IMR-90 (cell line): Measurements from ENCODE around the gene GGACT. TPM values are rescaled to one million over a fixed set of nuclear protein-coding genes. Genes with fewer than 3 reads are reported as not detected.

Source experiments
- ATAC-seq: fragments of 200-7000 bp; cut with Tn5 transposase; 2 replicates; pipeline ENCODE4 v1.9.1; 2020; ENCODE audit warnings: low read depth, mild to moderate bottlenecking, moderate library complexity
- BruUV-seq: library from RNA; stranded (reverse); fragments of 400-500 nt; replicated peaks from 2 replicates; lab custom pipeline; 2021; lab: Mats Ljungman, UMichigan
- CTCF ChIA-PET: fragments of 300-600 bp; formaldehyde crosslinking; extraction: SDS; loops from one replicate; lab custom pipeline; 2021; ENCODE audit warnings: antibody characterized with exemption; lab: Yijun Ruan, JAX
- POLR2A ChIA-PET: fragments of 300-600 bp; sonication (Branson Sonifier 250); formaldehyde crosslinking; loops from one replicate; lab custom pipeline; 2022; ENCODE audit warnings: antibody characterized with exemption; ENCODE audit not compliant: unreplicated experiment; lab: Charles Lee
- DNase-seq: peaks from one replicate; pipeline ENCODE4 v3.0.0; 2013
- H2AFZ ChIP-seq: replicated peaks from 2 replicates; pipeline ENCODE3; 2013; ENCODE audit warnings: low read length, mild to moderate bottlenecking; ENCODE audit not compliant: poor library complexity
- H2AK5ac ChIP-seq: 2 replicates; pipeline ENCODE4 v1.6.1; 2013; ENCODE audit warnings: low read depth, low read length, inconsistent platforms
- H2AK9ac ChIP-seq: replicated peaks from 2 replicates; pipeline ENCODE3; 2013; ENCODE audit warnings: mild to moderate bottlenecking, low read depth, low read length, moderate library complexity; ENCODE audit not compliant: poor library complexity
- H2BK120ac ChIP-seq: 2 replicates; pipeline ENCODE4 v1.6.1; 2013; ENCODE audit warnings: low read depth, low read length, inconsistent platforms
- H2BK15ac ChIP-seq: 3 replicates; pipeline ENCODE4 v1.6.1; 2013; ENCODE audit warnings: low read depth, low read length, inconsistent platforms
- H2BK20ac ChIP-seq: 2 replicates; pipeline ENCODE4 v1.6.1; 2013; ENCODE audit warnings: low read depth, mild to moderate bottlenecking, inconsistent platforms, low read length, moderate library complexity
- H2BK5ac ChIP-seq: 2 replicates; pipeline ENCODE4 v1.6.1; 2013; ENCODE audit warnings: mild to moderate bottlenecking, low read depth, low read length, inconsistent platforms; ENCODE audit not compliant: poor library complexity, severe bottlenecking
- H3K14ac ChIP-seq: replicated peaks from 2 replicates; pipeline ENCODE4 v1.6.1; 2013; ENCODE audit warnings: low read depth, low read length, inconsistent platforms
- H3K18ac ChIP-seq: 2 replicates; pipeline ENCODE4 v1.6.1; 2013; ENCODE audit warnings: low read depth, low read length, control low read depth
- H3K23ac ChIP-seq: 2 replicates; pipeline ENCODE4 v1.6.1; 2013; ENCODE audit warnings: low read depth, low read length, inconsistent platforms
- H3K27ac ChIP-seq: 2 replicates; pipeline ENCODE4 v1.5.1; 2013; ENCODE audit warnings: mild to moderate bottlenecking, control low read depth, low read length; ENCODE audit not compliant: insufficient read depth
- H3K27me3 ChIP-seq: 2 replicates; pipeline ENCODE4 v1.6.1; 2013; ENCODE audit warnings: low read length; ENCODE audit not compliant: control insufficient read depth, insufficient read depth
- H3K36me3 ChIP-seq: 2 replicates; pipeline ENCODE4 v1.6.1; 2013; ENCODE audit warnings: low read length, mixed read lengths; ENCODE audit not compliant: control insufficient read depth, insufficient read depth
- H3K4ac ChIP-seq: 2 replicates; pipeline ENCODE4 v1.6.1; 2013; ENCODE audit warnings: low read depth, low read length, inconsistent platforms
- H3K4me1 ChIP-seq: 2 replicates; pipeline ENCODE4 v1.6.1; 2013; ENCODE audit warnings: low read length, mixed read lengths; ENCODE audit not compliant: control insufficient read depth, insufficient read depth
- H3K4me2 ChIP-seq: 2 replicates; pipeline ENCODE4 v1.6.1; 2013; ENCODE audit warnings: low read depth, mild to moderate bottlenecking, control low read depth, low read length, moderate library complexity
- H3K4me3 ChIP-seq: 2 replicates; pipeline ENCODE4 v1.5.1; 2013; ENCODE audit warnings: low read depth, mild to moderate bottlenecking, control low read depth, low read length, moderate library complexity; ENCODE audit not compliant: insufficient read depth
- H3K56ac ChIP-seq: 2 replicates; pipeline ENCODE4 v1.6.1; 2013; ENCODE audit warnings: low read length, inconsistent platforms; ENCODE audit not compliant: insufficient read depth; ENCODE audit errors: extremely low read depth
- H3K79me1 ChIP-seq, 2 experiments: 2 replicates each; pipeline ENCODE4 v1.6.1; 2013; ENCODE audit warnings: low read length in 2 of 2, inconsistent platforms in 1 of 2, low read depth in 1 of 2
- H3K9ac ChIP-seq: 2 replicates; pipeline ENCODE4 v1.6.1; 2013; ENCODE audit warnings: low read depth, low read length, control low read depth
- H3K9me1 ChIP-seq: 2 replicates; pipeline ENCODE4 v1.6.1; 2013; ENCODE audit warnings: low read length, inconsistent platforms; ENCODE audit not compliant: insufficient read depth
- H3K9me3 ChIP-seq: 2 replicates; pipeline ENCODE4 v1.6.1; 2013; ENCODE audit warnings: low read length; ENCODE audit not compliant: control insufficient read depth, insufficient read depth
- H4K20me1 ChIP-seq: 2 replicates; pipeline ENCODE4 v1.6.1; 2013; ENCODE audit warnings: low read length, inconsistent platforms; ENCODE audit not compliant: insufficient read depth
- H4K5ac ChIP-seq: 2 replicates; pipeline ENCODE4 v1.6.1; 2013; ENCODE audit warnings: mild to moderate bottlenecking, low read depth, low read length, control low read depth
- H4K8ac ChIP-seq, 2 experiments: 2 replicates each; pipeline ENCODE4 v1.6.1; 2013; ENCODE audit warnings: low read depth in 2 of 2, low read length in 2 of 2, control low read depth in 1 of 2, inconsistent platforms in 1 of 2
- H4K91ac ChIP-seq: 2 replicates; pipeline ENCODE4 v1.6.1; 2013; ENCODE audit warnings: low read depth, low read length, inconsistent platforms; ENCODE audit not compliant: insufficient read depth
- CEBPB ChIP-seq: IDR thresholded peaks from 2 replicates; pipeline ENCODE4 v1.6.1; 2012; ENCODE audit warnings: low read depth, low read length, improper control_type of control experiment
- CTCF ChIP-seq: conservative IDR thresholded peaks from 2 replicates; pipeline ENCODE4 v1.5.1; 2012; ENCODE audit warnings: mild to moderate bottlenecking, low read depth, low read length, improper control_type of control experiment
- ELK1 ChIP-seq: fragments of 150-350 bp; IDR thresholded peaks from 2 replicates; pipeline ENCODE4 v1.6.1; 2016; ENCODE audit warnings: low read depth, mild to moderate bottlenecking, low read length, moderate library complexity, borderline replicate concordance
- FOS ChIP-seq: fragments of 150-350 bp; IDR thresholded peaks from 2 replicates; pipeline ENCODE4 v1.6.1; 2016; ENCODE audit warnings: low read depth, low read length
- MAFK ChIP-seq: IDR thresholded peaks from 2 replicates; pipeline ENCODE4 v1.6.1; 2012; ENCODE audit warnings: low read depth, low read length, improper control_type of control experiment
- MAZ ChIP-seq: IDR thresholded peaks from 2 replicates; pipeline ENCODE4 v1.6.1; 2012; ENCODE audit warnings: low read depth, mild to moderate bottlenecking, low read length, improper control_type of control experiment, moderate library complexity, borderline replicate concordance
- MXI1 ChIP-seq: IDR thresholded peaks from 2 replicates; pipeline ENCODE4 v1.6.1; 2012; ENCODE audit warnings: low read depth, mild to moderate bottlenecking, low read length, moderate library complexity, borderline replicate concordance
- NFE2L2 ChIP-seq: fragments of 150-350 bp; IDR thresholded peaks from 2 replicates; pipeline ENCODE4 v1.6.1; 2016; ENCODE audit warnings: low read depth, mild to moderate bottlenecking, low read length
- POLR2A ChIP-seq: IDR thresholded peaks from 2 replicates; pipeline ENCODE4 v1.6.1; 2012; ENCODE audit warnings: mild to moderate bottlenecking, low read depth, low read length
- RAD21 ChIP-seq: IDR thresholded peaks from 2 replicates; pipeline ENCODE4 v1.6.1; 2012; ENCODE audit warnings: low read length, improper control_type of control experiment
- RCOR1 ChIP-seq: IDR thresholded peaks from 2 replicates; pipeline ENCODE4 v1.6.1; 2012; ENCODE audit warnings: mild to moderate bottlenecking, low read length, improper control_type of control experiment; ENCODE audit not compliant: insufficient replicate concordance
- RFX5 ChIP-seq: IDR thresholded peaks from 2 replicates; pipeline ENCODE4 v1.8.0; 2012; ENCODE audit warnings: low read depth, mild to moderate bottlenecking, low read length, moderate library complexity
- SMC3 ChIP-seq: fragments of 150-350 bp; IDR thresholded peaks from 2 replicates; pipeline ENCODE4 v1.6.1; 2016; ENCODE audit warnings: low read depth, mild to moderate bottlenecking, antibody characterized with exemption, low read length, moderate library complexity
- WGBS, 2 experiments: methylation state at CpG; one replicate each; pipeline versions ENCODE4 v1.1.5 to v1.1.7; 2013; ENCODE audit warnings: missing lambda C conversion rate in 2 of 2; ENCODE audit not compliant: insufficient read length in 1 of 2; ENCODE audit errors: extremely low coverage in 2 of 2; 5-methylcytosine and 5-hydroxymethylcytosine counted together
- dilution Hi-C: fragments of 300-500 bp; cut with HindIII; formaldehyde crosslinking; loops from one replicate; pipeline ENCODE4 v1.14.3; 2018; ENCODE audit warnings: low sequenced_read_pairs; ENCODE audit not compliant: unreplicated experiment
- in situ Hi-C: fragments of 300-500 bp; cut with MboI; formaldehyde crosslinking; loops from 3 replicates; pipeline ENCODE4 v1.14.3; 2019; ENCODE audit warnings: low sequenced_read_pairs, inconsistent platforms, mixed read lengths
- intact Hi-C: fragments of 100-400 bp; cut with micrococcal nuclease; formaldehyde crosslinking; loops from 2 replicates; pipeline ENCODE4 v1.10.0; 2022
- polyA plus RNA-seq, 3 experiments: library from polyadenylated mRNA; depleted of rRNA; stranded (reverse); fragments of >200 nt; gene quantifications; 2 replicates each; pipeline ENCODE4 v1.2.3, GENCODE V29; 2012; ENCODE audit warnings: low replicate concordance in 1 of 3
- total RNA-seq: library from RNA; depleted of rRNA; stranded (reverse); fragments of >200 nt; gene quantifications from 2 replicates; pipeline ENCODE4 v1.2.3, GENCODE V29; 2012

Gene GGACT
- total and polyA plus RNA-seq, 2 of the 4 experiments (the other 2 are of a cell fraction), result 2.0 to 2.6 TPM

- Histone ChIP-seq H3K56ac (no peak overlapping the region), H4K8ac (no peak overlapping the region), H2BK120ac (no peak overlapping the region), H4K91ac (no peak overlapping the region), H3K14ac (no peak overlapping the region), H3K9me1 (no peaks in the 10 kb centered on the region), H3K4ac (no peak overlapping the region), H2AK9ac (no peak overlapping the region), H2BK5ac (no peak overlapping the region), H3K18ac (no peak overlapping the region), H4K20me1 (no peaks in the 10 kb centered on the region), H3K4me1 (no peaks in the 10 kb centered on the region), H3K4me2 (no peak overlapping the region), H3K36me3 (no peaks in the 10 kb centered on the region), H3K27me3 (peaks cover 4% of the 10 kb centered on the region), H3K9ac (no peak overlapping the region), H3K27ac (no peak overlapping the region), H3K4me3 (no peak overlapping the region), H2BK15ac (no peak overlapping the region), H3K9me3 (no peaks in the 10 kb centered on the region; the same call in 1 of the 2 replicates), H2BK20ac (no peak overlapping the region), H2AFZ (no peak overlapping the region), H3K79me1 (no peaks in the 10 kb centered on the region), H4K5ac (no peak overlapping the region), H2AK5ac (no peak overlapping the region), H3K23ac (no peak overlapping the region)
- in situ Hi-C loops, result no loop called here
- dilution Hi-C loops, result no loop called here
- DNase-seq (no peak), ATAC-seq (no peak)
- ChIA-PET POLR2A (no interaction called here), CTCF (no interaction called here)
- 40% methylated on average over 1 of the region's 2 CpGs; no CpG with 5 or more reads in 1 of the 2 experiments for WGBS, 2 experiments
- TF ChIP-seq FOS, result no peak
- TF ChIP-seq NFE2L2, result no peak
- TF ChIP-seq POLR2A, result no peak
- TF ChIP-seq MXI1, result no peak
- TF ChIP-seq SMC3, result no peak
- TF ChIP-seq MAZ, result no peak
- no peak for TF ChIP-seq ELK1
- TF ChIP-seq CEBPB, result no peak
- TF ChIP-seq RCOR1, result no peak
- no peak for TF ChIP-seq RFX5
- no peak for TF ChIP-seq RAD21
- TF ChIP-seq MAFK, result no peak
- no peak for TF ChIP-seq CTCF
- intact Hi-C loops, result loop anchor here (10.0 kb wide), 1 partner anchor 408 kb away; no protein-coding TSS in a partner anchor
- BruUV-seq, result no TSS peak
Measured at GRCh38 chr13:100596516-100596915, 7.9 kb upstream of the GGACT start.
